Muscle layer of colon (tissue), 2 donors: ENCODE results near the gene NFIB.
A peak's percentile ranks its signal among the peaks of the same experiment; 100 is the strongest.

Experiments used
- H3K27ac ChIP-seq: one replicate; pipeline ENCODE4 v1.7.0; 2013; ENCODE audit warnings: low read depth, mild to moderate bottlenecking, low read length, moderate library complexity
- H3K27me3 ChIP-seq, 2 donors: one replicate each; pipeline ENCODE4 v1.7.0; 2013; ENCODE audit warnings: low read length in 2 of 2, mild to moderate bottlenecking in 2 of 2; ENCODE audit not compliant: insufficient read depth in 2 of 2, control insufficient read depth in 1 of 2
- H3K36me3 ChIP-seq: one replicate; pipeline ENCODE4 v1.7.0; 2013; ENCODE audit warnings: mild to moderate bottlenecking, low read length; ENCODE audit not compliant: insufficient read depth
- H3K4me1 ChIP-seq: one replicate; pipeline ENCODE4 v1.7.0; 2013; ENCODE audit warnings: mild to moderate bottlenecking, low read length; ENCODE audit not compliant: insufficient read depth
- H3K4me3 ChIP-seq, 2 donors: one replicate each; pipeline ENCODE4 v1.7.0; 2013; ENCODE audit warnings: low read length in 2 of 2, low read depth in 1 of 2, mild to moderate bottlenecking in 1 of 2, moderate library complexity in 1 of 2
- H3K9ac ChIP-seq: one replicate; pipeline ENCODE4 v1.7.0; 2013; ENCODE audit warnings: low read length
- H3K9me3 ChIP-seq: one replicate; pipeline ENCODE4 v1.7.0; 2013; ENCODE audit warnings: mild to moderate bottlenecking, low read length
- donor health status: abdominal sarcoma.
- donor health status: Adenocarcinoma of cecum.

Gene NFIB

GRCh38 chr9:14316602-14317300 is 2.8 kb upstream of the NFIB start:
- H3K27me3 ChIP-seq = no peaks in the 10 kb centered on the region
- H3K9me3 ChIP-seq = no peaks in the 10 kb centered on the region
- peak overlapping the region; percentile 78 to 87 for H3K4me3 ChIP-seq
- H3K4me1 ChIP-seq = peaks cover 49% of the 10 kb centered on the region
- peak overlapping the region; percentile 66 for H3K9ac ChIP-seq
- H3K27ac ChIP-seq = peak overlapping the region; percentile 94
- no peaks in the 10 kb centered on the region for H3K36me3 ChIP-seq

GRCh38 chr9:14315875-14316601 is 2.1 kb upstream of the NFIB start:
- H3K9ac ChIP-seq = peak overlapping the region; percentile 66
- H3K9me3 ChIP-seq = no peaks in the 10 kb centered on the region
- H3K4me3 ChIP-seq = peak overlapping the region; percentile 78 to 87
- no peaks in the 10 kb centered on the region for H3K27me3 ChIP-seq
- peaks cover 43% of the 10 kb centered on the region for H3K4me1 ChIP-seq
- H3K27ac ChIP-seq = peak overlapping the region; percentile 94
- no peaks in the 10 kb centered on the region for H3K36me3 ChIP-seq

- Histone ChIP-seq H3K27me3 (no peaks in the 10 kb centered on the region), H3K9me3 (no peaks in the 10 kb centered on the region), H3K27ac (peak overlapping the region; percentile 94), H3K4me1 (peaks cover 35% of the 10 kb centered on the region), H3K36me3 (no peaks in the 10 kb centered on the region), H3K9ac (peak overlapping the region; percentile 66), H3K4me3 (peak overlapping the region; percentile 78 to 87)
Measured at GRCh38 chr9:14314929-14315874, 1.3 kb upstream of the NFIB start.

- Histone ChIP-seq H3K4me1 (peaks cover 31% of the 10 kb centered on the region), H3K4me3 (peak overlapping the region; percentile 72 to 75), H3K9me3 (no peaks in the 10 kb centered on the region), H3K27me3 (no peaks in the 10 kb centered on the region), H3K9ac (peak overlapping the region; percentile 46), H3K36me3 (no peaks in the 10 kb centered on the region), H3K27ac (peak overlapping the region; percentile 87)
Measured at GRCh38 chr9:14314424-14314928, 535 bp upstream of the NFIB start.

GRCh38 chr9:14313378-14313940 is 482 bp downstream of the NFIB start:
- H3K36me3 ChIP-seq = no peaks in the 10 kb centered on the region
- peak overlapping the region; percentile 88 for H3K27ac ChIP-seq
- H3K9ac ChIP-seq = peak overlapping the region; percentile 85
- no peaks in the 10 kb centered on the region for H3K9me3 ChIP-seq
- peaks cover 30% of the 10 kb centered on the region for H3K4me1 ChIP-seq
- peak overlapping the region; percentile 70 to 94 for H3K4me3 ChIP-seq
- no peaks in the 10 kb centered on the region for H3K27me3 ChIP-seq

- no peaks in the 10 kb centered on the region for H3K9me3 ChIP-seq
- H3K27ac ChIP-seq = peak overlapping the region; percentile 88
- no peaks in the 10 kb centered on the region for H3K36me3 ChIP-seq
- H3K27me3 ChIP-seq = no peaks in the 10 kb centered on the region
- peak overlapping the region; percentile 85 for H3K9ac ChIP-seq
- H3K4me1 ChIP-seq = peaks cover 24% of the 10 kb centered on the region
- peak overlapping the region; percentile 70 to 94 for H3K4me3 ChIP-seq
Measured at GRCh38 chr9:14312719-14313377, 1.1 kb downstream of the NFIB start.

- H3K9ac ChIP-seq = peak overlapping the region; percentile 85
- H3K27me3 ChIP-seq = no peaks in the 10 kb centered on the region
- peak overlapping the region; percentile 70 to 94 for H3K4me3 ChIP-seq
- peaks cover 20% of the 10 kb centered on the region for H3K4me1 ChIP-seq
- no peak overlapping the region for H3K27ac ChIP-seq
- H3K9me3 ChIP-seq = no peaks in the 10 kb centered on the region
- peaks cover 2% of the 10 kb centered on the region for H3K36me3 ChIP-seq
Measured at GRCh38 chr9:14311956-14312685, 1.8 kb downstream of the NFIB start.

- H3K27me3 ChIP-seq = no peaks in the 10 kb centered on the region
- peak overlapping the region; percentile 3 to 94 for H3K4me3 ChIP-seq
- peaks cover 8% of the 10 kb centered on the region for H3K36me3 ChIP-seq
- peak overlapping the region; percentile 85 for H3K9ac ChIP-seq
- H3K9me3 ChIP-seq = no peaks in the 10 kb centered on the region
- peaks cover 19% of the 10 kb centered on the region for H3K4me1 ChIP-seq
- no peak overlapping the region for H3K27ac ChIP-seq
Measured at GRCh38 chr9:14311171-14311949, 2.6 kb downstream of the NFIB start.

- no peak overlapping the region for H3K4me3 ChIP-seq
- H3K27ac ChIP-seq = no peak overlapping the region
- H3K9me3 ChIP-seq = no peaks in the 10 kb centered on the region
- H3K9ac ChIP-seq = no peak overlapping the region
- H3K4me1 ChIP-seq = peaks cover 19% of the 10 kb centered on the region
- H3K36me3 ChIP-seq = peaks cover 8% of the 10 kb centered on the region
- H3K27me3 ChIP-seq = no peaks in the 10 kb centered on the region
Measured at GRCh38 chr9:14310311-14310710, 3.6 kb downstream of the NFIB start.
